ENCODE results near the gene ANKS1A.
"Not testable (repeated sequence)": the region's sequence is repeated elsewhere in the genome, so short reads cannot be mapped to it uniquely, and the experiment has no call there.

Gene ANKS1A

GRCh38 chr6:35088281-35089215 lies 199.5 kb downstream of the ANKS1A start:
- DNase-seq: no peak

- DNase-seq: no peak
Measured at GRCh38 chr6:35089216-35089934, 200.3 kb downstream of the ANKS1A start.

GRCh38 chr6:35089935-35090505 lies 201.0 kb downstream of the ANKS1A start:
- DNase-seq: no peak

GRCh38 chr6:35090734-35091133 lies 201.7 kb downstream of the ANKS1A start:
- no peak for DNase-seq

GRCh38 chr6:35091346-35092083 lies 202.5 kb downstream of the ANKS1A start:
- DNase-seq: no peak

- no peak for DNase-seq
Measured at GRCh38 chr6:35092362-35093117, 203.5 kb downstream of the ANKS1A start.

- DNase-seq: no peak
Measured at GRCh38 chr6:35093118-35093445, 204.0 kb downstream of the ANKS1A start.

- DNase-seq: no peak
Measured at GRCh38 chr6:35093783-35094182, 204.7 kb downstream of the ANKS1A start.

- no peak for DNase-seq
Measured at GRCh38 chr6:35094183-35094582, 205.1 kb downstream of the ANKS1A start.

- no peak for DNase-seq
Measured at GRCh38 chr6:35096129-35096862, 207.2 kb downstream of the ANKS1A start.

- DNase-seq: no peak
Measured at GRCh38 chr6:35099116-35099515, 210.1 kb downstream of the ANKS1A start.

- DNase-seq: no peak
Measured at GRCh38 chr6:35105078-35105477, 216.0 kb downstream of the ANKS1A start.

- not testable (repeated sequence) for DNase-seq
Measured at GRCh38 chr6:35106061-35106460, 217.0 kb downstream of the ANKS1A start.

- DNase-seq: not testable (repeated sequence)
Measured at GRCh38 chr6:35107208-35107607, 218.2 kb downstream of the ANKS1A start.

- not testable (repeated sequence) for DNase-seq
Measured at GRCh38 chr6:35107761-35108160, 218.7 kb downstream of the ANKS1A start.

- no peak for DNase-seq
Measured at GRCh38 chr6:35108309-35108885, 219.3 kb downstream of the ANKS1A start.

GRCh38 chr6:35120746-35121145 lies 231.7 kb downstream of the ANKS1A start:
- DNase-seq: no peak

- no peak for DNase-seq
Measured at GRCh38 chr6:35124356-35124755, 235.3 kb downstream of the ANKS1A start.

GRCh38 chr6:35128042-35128441 lies 239.0 kb downstream of the ANKS1A start:
- DNase-seq: no peak

GRCh38 chr6:35128496-35128895 lies 239.4 kb downstream of the ANKS1A start:
- no peak for DNase-seq

- no peak for DNase-seq
Measured at GRCh38 chr6:35136185-35136584, 247.1 kb downstream of the ANKS1A start.

Measured in hippocampal formation (tissue), 2 donors.